HepG2 (cell line): Measurements from ENCODE around the gene ZFYVE28. TPM values are rescaled to one million over a fixed set of nuclear protein-coding genes. Genes with fewer than 3 reads are reported as not detected.
A peak's percentile ranks its signal among the peaks of the same experiment; 100 is the strongest.

ENCODE experiments used
- DMAP1 ChIP-seq: IDR thresholded peaks from 2 replicates; pipeline ENCODE4 v1.6.1; 2016
- HMG20A ChIP-seq: IDR thresholded peaks from 2 replicates; pipeline ENCODE4 v1.6.1; 2016; ENCODE audit warnings: borderline replicate concordance
- SAP130 ChIP-seq: IDR thresholded peaks from 2 replicates; pipeline ENCODE4 v1.6.1; 2016; ENCODE audit warnings: low read depth
- YY1 ChIP-seq: IDR thresholded peaks from 2 replicates; pipeline ENCODE4 v1.6.1; 2011; ENCODE audit warnings: low read length, low read depth, moderate library complexity, mild to moderate bottlenecking; ENCODE audit not compliant: insufficient read depth, insufficient replicate concordance
- ZFP62 ChIP-seq: sonication (generic); formaldehyde crosslinking; IDR thresholded peaks from 2 replicates; pipeline ENCODE4 v1.4.0; 2020; ENCODE audit warnings: missing genetic modification reagents
- ZKSCAN8 ChIP-seq: IDR thresholded peaks from 2 replicates; pipeline ENCODE4 v1.6.1; 2016; ENCODE audit warnings: borderline replicate concordance, missing genetic modification reagents, missing compliant biosample characterization
- ZNF317 ChIP-seq: sonication (generic); formaldehyde crosslinking; IDR thresholded peaks from 2 replicates; pipeline ENCODE4 v1.5.0; 2020; ENCODE audit warnings: mild to moderate bottlenecking, missing genetic modification reagents
- ZNF383 ChIP-seq: sonication (generic); formaldehyde crosslinking; IDR thresholded peaks from 2 replicates; pipeline ENCODE4 v1.4.0; 2020; ENCODE audit warnings: missing genetic modification reagents, mild to moderate bottlenecking, borderline replicate concordance
- ZNF670 ChIP-seq: sonication (generic); formaldehyde crosslinking; IDR thresholded peaks from 2 replicates; pipeline ENCODE4 v1.8.0; 2022; ENCODE audit warnings: mild to moderate bottlenecking, missing genetic modification reagents, borderline replicate concordance
- ZNF768 ChIP-seq: sonication (generic); formaldehyde crosslinking; IDR thresholded peaks from 2 replicates; pipeline ENCODE4 v1.4.0; 2020; ENCODE audit warnings: missing genetic modification reagents
- ZNF781 ChIP-seq: sonication (generic); formaldehyde crosslinking; IDR thresholded peaks from 2 replicates; pipeline ENCODE4 v1.5.1; 2020; ENCODE audit warnings: borderline replicate concordance, mild to moderate bottlenecking, missing genetic modification reagents; ENCODE audit errors: not compliant biosample characterization
- polyA plus RNA-seq, 8 experiments: library from polyadenylated mRNA; depleted of rRNA in 3 of 8; stranded (reverse) in 7 of 8; unstranded in 1 of 8; fragments of >200 nt; fragmentation: Illumina TruSeq in 4 of 8; extraction: Trizol in 4 of 8; gene quantifications; 2 replicates each; pipeline versions ENCODE4 v1.2.1 to v1.2.3, GENCODE V29; 2011 to 2016; ENCODE audit warnings: low read depth in 4 of 8, missing spikeins in 1 of 8, mixed read lengths in 1 of 8; ENCODE audit not compliant: insufficient read depth in 1 of 8
- total RNA-seq, 5 experiments: library from RNA; depleted of rRNA; stranded (reverse); fragments of >200 nt; fragmentation: Illumina TruSeq; extraction: Trizol; gene quantifications; 2 replicates each; pipeline ENCODE4 v1.2.3, GENCODE V29; 2016; ENCODE audit warnings: low read depth in 1 of 5
- TF ChIP-seq, protein P1 (sequence below): sonication (generic); formaldehyde crosslinking; IDR thresholded peaks from 2 replicates; pipeline ENCODE4 v1.5.1; 2020; ENCODE audit warnings: missing genetic modification reagents, mild to moderate bottlenecking, borderline replicate concordance
- TF ChIP-seq, protein P2 (sequence below): sonication (generic); formaldehyde crosslinking; IDR thresholded peaks from 2 replicates; pipeline ENCODE4 v1.5.0; 2020; ENCODE audit warnings: missing genetic modification reagents, mild to moderate bottlenecking, borderline replicate concordance
- TF ChIP-seq, protein P3 (sequence below), 2 experiments: sonication (generic) in 1 of 2; formaldehyde crosslinking in 1 of 2; IDR thresholded peaks; 2 replicates each; pipeline versions ENCODE4 v1.4.0 to v1.6.1; 2018 to 2020; ENCODE audit warnings: missing genetic modification reagents in 2 of 2, borderline replicate concordance in 1 of 2, low read depth in 1 of 2, mild to moderate bottlenecking in 1 of 2, missing biosample characterization in 1 of 2
- TF ChIP-seq, protein P4 (sequence below): sonication (generic); formaldehyde crosslinking; IDR thresholded peaks from 2 replicates; pipeline ENCODE4 v1.9.0; 2021; ENCODE audit warnings: mild to moderate bottlenecking, missing genetic modification reagents

ZFYVE28 gene
- total and polyA plus RNA-seq, 2 of the 13 experiments (the other 11 are each of a cell fraction or from before 2014, with no cell fraction given) = 0.12 to 0.22 TPM

DNA sequence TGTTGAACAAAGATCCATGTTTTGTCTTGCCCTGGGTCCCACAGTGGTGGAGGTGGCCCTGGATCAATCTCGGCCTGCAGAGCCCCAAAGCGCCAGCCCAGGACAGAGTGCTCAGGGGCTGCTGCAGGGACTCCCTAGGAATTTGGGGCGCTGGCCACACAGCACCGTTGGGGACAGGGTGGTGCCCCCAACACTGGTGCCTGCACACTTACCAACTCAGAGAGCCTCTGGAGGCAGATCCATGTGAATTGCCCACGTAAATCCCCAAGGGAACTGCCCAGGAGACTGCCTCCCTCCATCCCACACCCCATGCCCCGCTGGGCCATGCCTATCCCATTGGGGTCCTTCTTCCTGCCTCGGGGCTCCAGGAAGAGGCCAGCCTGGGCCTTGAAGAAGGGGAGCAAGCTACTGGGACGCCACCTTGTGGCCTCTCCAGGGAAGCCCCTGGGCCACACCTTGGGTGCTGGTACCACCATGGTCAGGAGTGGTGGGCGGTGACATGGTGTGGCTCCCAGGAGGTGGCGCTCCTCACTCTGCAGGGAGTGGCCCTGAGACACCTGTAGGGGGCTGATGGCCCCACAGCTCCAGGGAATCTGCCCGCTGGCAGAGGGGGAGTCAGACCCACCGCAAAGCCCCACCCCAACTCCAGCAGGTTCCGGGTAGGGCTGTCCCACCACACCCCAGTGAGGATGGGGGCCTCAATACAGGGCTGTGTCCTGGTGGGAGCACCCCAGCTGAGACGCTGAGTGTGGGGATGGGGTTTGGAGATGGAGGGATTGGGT is 23.1 kb upstream of the ZFYVE28 start (continued):
- peak; percentile 62 for TF ChIP-seq SAP130 (CRISPR knock-in tag)
- TF ChIP-seq, protein P1, sequence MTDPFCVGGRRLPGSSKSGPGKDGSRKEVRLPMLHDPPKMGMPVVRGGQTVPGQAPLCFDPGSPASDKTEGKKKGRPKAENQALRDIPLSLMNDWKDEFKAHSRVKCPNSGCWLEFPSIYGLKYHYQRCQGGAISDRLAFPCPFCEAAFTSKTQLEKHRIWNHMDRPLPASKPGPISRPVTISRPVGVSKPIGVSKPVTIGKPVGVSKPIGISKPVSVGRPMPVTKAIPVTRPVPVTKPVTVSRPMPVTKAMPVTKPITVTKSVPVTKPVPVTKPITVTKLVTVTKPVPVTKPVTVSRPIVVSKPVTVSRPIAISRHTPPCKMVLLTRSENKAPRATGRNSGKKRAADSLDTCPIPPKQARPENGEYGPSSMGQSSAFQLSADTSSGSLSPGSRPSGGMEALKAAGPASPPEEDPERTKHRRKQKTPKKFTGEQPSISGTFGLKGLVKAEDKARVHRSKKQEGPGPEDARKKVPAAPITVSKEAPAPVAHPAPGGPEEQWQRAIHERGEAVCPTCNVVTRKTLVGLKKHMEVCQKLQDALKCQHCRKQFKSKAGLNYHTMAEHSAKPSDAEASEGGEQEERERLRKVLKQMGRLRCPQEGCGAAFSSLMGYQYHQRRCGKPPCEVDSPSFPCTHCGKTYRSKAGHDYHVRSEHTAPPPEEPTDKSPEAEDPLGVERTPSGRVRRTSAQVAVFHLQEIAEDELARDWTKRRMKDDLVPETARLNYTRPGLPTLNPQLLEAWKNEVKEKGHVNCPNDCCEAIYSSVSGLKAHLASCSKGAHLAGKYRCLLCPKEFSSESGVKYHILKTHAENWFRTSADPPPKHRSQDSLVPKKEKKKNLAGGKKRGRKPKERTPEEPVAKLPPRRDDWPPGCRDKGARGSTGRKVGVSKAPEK = peak; percentile 39; the same call in 1 of the 2 replicates
- no peak for TF ChIP-seq HMG20A (CRISPR knock-in tag)
- TF ChIP-seq YY1 = peak; percentile 63
- TF ChIP-seq ZNF317 (CRISPR knock-in tag) = no peak
- TF ChIP-seq ZNF383 (CRISPR knock-in tag) = no peak
- TF ChIP-seq ZNF768 = peak; percentile 67; the same call in 1 of the 2 replicates
- TF ChIP-seq ZNF670 (CRISPR knock-in tag) = 0 out of 2 replicates have a peak, but pooled peaks have one; percentile 20
- TF ChIP-seq, protein P2, sequence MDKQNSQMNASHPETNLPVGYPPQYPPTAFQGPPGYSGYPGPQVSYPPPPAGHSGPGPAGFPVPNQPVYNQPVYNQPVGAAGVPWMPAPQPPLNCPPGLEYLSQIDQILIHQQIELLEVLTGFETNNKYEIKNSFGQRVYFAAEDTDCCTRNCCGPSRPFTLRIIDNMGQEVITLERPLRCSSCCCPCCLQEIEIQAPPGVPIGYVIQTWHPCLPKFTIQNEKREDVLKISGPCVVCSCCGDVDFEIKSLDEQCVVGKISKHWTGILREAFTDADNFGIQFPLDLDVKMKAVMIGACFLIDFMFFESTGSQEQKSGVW (CRISPR knock-in tag) = no peak
- TF ChIP-seq ZFP62 (CRISPR knock-in tag) = no peak
- TF ChIP-seq, protein P3, sequence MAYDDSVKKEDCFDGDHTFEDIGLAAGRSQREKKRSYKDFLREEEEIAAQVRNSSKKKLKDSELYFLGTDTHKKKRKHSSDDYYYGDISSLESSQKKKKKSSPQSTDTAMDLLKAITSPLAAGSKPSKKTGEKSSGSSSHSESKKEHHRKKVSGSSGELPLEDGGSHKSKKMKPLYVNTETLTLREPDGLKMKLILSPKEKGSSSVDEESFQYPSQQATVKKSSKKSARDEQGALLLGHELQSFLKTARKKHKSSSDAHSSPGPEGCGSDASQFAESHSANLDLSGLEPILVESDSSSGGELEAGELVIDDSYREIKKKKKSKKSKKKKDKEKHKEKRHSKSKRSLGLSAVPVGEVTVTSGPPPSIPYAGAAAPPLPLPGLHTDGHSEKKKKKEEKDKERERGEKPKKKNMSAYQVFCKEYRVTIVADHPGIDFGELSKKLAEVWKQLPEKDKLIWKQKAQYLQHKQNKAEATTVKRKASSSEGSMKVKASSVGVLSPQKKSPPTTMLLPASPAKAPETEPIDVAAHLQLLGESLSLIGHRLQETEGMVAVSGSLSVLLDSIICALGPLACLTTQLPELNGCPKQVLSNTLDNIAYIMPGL (CRISPR knock-in tag; IDR thresholded peaks at IDR 0.05; ENCODE audit: borderline replicate concordance in 1 of 2, low read depth in 1 of 2) = peak; percentile 91 to 93
- TF ChIP-seq ZNF781 (CRISPR knock-in tag) = peak; percentile 26
- TF ChIP-seq, protein P4, sequence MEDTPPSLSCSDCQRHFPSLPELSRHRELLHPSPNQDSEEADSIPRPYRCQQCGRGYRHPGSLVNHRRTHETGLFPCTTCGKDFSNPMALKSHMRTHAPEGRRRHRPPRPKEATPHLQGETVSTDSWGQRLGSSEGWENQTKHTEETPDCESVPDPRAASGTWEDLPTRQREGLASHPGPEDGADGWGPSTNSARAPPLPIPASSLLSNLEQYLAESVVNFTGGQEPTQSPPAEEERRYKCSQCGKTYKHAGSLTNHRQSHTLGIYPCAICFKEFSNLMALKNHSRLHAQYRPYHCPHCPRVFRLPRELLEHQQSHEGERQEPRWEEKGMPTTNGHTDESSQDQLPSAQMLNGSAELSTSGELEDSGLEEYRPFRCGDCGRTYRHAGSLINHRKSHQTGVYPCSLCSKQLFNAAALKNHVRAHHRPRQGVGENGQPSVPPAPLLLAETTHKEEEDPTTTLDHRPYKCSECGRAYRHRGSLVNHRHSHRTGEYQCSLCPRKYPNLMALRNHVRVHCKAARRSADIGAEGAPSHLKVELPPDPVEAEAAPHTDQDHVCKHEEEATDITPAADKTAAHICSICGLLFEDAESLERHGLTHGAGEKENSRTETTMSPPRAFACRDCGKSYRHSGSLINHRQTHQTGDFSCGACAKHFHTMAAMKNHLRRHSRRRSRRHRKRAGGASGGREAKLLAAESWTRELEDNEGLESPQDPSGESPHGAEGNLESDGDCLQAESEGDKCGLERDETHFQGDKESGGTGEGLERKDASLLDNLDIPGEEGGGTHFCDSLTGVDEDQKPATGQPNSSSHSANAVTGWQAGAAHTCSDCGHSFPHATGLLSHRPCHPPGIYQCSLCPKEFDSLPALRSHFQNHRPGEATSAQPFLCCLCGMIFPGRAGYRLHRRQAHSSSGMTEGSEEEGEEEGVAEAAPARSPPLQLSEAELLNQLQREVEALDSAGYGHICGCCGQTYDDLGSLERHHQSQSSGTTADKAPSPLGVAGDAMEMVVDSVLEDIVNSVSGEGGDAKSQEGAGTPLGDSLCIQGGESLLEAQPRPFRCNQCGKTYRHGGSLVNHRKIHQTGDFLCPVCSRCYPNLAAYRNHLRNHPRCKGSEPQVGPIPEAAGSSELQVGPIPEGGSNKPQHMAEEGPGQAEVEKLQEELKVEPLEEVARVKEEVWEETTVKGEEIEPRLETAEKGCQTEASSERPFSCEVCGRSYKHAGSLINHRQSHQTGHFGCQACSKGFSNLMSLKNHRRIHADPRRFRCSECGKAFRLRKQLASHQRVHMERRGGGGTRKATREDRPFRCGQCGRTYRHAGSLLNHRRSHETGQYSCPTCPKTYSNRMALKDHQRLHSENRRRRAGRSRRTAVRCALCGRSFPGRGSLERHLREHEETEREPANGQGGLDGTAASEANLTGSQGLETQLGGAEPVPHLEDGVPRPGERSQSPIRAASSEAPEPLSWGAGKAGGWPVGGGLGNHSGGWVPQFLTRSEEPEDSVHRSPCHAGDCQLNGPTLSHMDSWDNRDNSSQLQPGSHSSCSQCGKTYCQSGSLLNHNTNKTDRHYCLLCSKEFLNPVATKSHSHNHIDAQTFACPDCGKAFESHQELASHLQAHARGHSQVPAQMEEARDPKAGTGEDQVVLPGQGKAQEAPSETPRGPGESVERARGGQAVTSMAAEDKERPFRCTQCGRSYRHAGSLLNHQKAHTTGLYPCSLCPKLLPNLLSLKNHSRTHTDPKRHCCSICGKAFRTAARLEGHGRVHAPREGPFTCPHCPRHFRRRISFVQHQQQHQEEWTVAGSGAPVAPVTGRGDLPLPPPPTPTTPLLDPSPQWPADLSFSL = no peak
- TF ChIP-seq DMAP1 (CRISPR knock-in tag) = no peak
- TF ChIP-seq ZKSCAN8 (CRISPR knock-in tag) = peak; percentile 64; the same call in 1 of the 2 replicates
